ENCODE measurements around the gene CCDC182.

The CCDC182 gene

GRCh38 chr17:57755480-57756070 is 10.5 kb upstream of the CCDC182 start:
- ATAC-seq, result no peak

GRCh38 chr17:57752031-57752905 is 7.2 kb upstream of the CCDC182 start:
- ATAC-seq, result no peak

DNA sequence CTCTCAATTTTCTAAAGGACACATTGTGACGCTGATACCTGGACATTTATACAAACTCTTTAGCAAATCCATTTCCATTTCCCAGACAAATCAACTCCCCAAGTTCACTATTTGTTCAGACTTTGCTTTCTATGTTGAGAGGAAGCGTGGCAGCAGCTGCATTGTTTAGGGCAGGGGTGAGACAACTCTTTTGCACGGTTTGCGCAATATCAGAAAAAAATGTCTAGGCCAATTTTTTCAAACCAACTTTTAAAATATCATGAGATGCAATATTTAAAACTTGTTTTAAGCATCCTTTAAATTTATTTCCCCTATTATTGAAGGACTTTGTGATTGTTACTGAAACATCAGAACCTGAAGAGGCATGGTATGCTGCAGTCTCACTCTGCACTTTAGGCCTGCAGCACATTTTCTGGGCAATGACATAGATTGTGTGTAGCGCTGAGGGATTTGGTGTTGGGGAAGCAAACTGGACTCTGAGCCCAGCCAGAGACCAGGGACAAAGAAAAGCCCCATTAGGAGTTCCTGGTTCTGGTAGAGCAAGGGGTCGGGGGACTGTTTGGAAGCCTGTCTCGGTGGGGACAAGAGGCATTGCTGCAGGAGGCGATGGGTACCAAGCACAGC is 6.4 kb upstream of the CCDC182 start:
- no peak for ATAC-seq

GRCh38 chr17:57750895-57751294 is 5.8 kb upstream of the CCDC182 start:
- no peak for ATAC-seq

- no peak for ATAC-seq
These were observed 5.2 kb upstream of the CCDC182 start for GRCh38 chr17:57750109-57750871.

DNA sequence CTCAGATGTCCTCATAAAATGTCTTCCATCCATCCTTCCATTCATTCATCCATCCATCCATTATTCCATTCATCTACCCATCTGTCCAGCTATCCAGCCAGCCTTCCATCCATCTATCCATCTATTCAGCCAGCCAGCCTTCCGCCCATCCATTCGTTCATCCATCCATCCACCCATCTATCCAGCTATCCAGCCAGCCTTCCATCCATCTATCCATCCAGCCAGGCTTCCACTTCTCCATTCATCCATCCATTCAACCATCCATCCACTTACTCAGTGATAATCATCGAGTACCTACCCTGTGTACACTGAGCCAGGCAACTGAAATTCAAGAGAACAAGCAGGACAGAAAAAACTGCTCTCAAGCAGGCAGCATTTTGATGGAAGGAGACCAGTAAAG is 4.6 kb upstream of the CCDC182 start:
- no peak for ATAC-seq

GRCh38 chr17:57747221-57748017 is 2.3 kb upstream of the CCDC182 start:
- peak in 1 of 2 donors; percentile 71 for ATAC-seq

DNA sequence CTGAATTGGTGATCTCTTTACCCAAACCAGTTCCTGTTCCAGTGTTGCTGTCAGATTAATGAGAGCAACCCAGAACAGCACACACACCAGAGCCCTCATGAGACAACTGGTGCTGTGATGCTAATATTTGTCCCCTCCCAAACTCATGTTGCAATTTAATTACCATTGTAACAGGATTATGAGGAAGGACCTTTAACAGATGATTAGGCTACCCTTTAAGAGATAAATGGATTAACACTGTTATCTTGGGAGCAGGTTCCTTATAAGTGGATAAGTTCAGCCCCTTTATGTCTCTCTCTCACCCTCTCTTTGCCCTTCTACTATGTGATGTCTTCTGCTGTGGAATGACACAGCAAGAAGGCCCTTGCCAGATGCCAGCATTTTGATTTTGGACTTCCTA is 1.1 kb upstream of the CCDC182 start:
- ATAC-seq, result no peak

DNA sequence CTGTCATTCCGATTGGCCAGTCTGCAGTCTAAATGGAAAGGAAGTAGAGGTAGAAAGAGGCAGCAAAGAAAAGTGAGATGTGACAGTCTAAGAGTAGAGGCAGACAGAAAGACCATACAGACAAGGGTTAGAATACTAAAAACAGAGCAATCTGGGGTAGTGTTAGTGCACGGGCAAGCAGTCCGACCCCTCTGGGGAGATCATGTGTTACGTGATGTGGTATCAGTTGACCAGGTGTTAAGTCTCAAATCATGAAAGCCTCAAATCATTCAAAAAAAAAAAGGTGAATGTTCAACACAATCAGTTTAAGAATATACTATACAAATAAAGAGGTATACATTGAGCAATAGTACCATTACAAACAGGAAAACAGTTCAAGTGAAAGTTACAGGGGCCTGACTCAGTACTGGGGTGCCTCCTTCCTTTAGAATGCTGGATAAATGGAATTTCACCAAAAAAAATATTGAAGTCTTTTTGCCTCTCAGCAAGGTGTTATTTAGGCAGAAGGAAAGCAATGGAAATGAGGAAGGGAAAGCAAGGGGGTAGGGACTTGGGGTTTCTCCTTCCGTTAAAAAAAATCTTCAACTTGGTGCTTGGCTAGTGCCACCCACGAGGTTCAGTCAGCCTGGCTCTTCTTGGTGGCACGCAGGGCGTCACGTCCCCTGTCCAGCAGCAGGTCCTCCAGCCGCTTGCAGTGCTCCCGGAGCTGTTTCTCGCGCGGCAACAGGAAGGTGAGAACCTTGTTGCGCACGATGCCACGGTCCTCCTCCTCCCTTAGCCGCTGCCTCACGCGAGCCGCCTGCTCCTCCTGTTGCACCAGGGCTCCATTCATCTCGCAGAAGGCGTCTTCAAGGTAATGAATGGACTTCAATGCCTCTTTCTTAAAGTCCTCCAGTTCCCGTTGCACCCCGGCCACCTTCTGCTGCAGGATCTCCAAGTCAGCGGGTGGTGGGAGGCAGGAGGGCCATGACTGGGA is 616 bp downstream of the CCDC182 start:
- no peak for ATAC-seq

GRCh38 chr17:57740235-57740528 is 4.9 kb downstream of the CCDC182 start:
- no peak for ATAC-seq

DNA sequence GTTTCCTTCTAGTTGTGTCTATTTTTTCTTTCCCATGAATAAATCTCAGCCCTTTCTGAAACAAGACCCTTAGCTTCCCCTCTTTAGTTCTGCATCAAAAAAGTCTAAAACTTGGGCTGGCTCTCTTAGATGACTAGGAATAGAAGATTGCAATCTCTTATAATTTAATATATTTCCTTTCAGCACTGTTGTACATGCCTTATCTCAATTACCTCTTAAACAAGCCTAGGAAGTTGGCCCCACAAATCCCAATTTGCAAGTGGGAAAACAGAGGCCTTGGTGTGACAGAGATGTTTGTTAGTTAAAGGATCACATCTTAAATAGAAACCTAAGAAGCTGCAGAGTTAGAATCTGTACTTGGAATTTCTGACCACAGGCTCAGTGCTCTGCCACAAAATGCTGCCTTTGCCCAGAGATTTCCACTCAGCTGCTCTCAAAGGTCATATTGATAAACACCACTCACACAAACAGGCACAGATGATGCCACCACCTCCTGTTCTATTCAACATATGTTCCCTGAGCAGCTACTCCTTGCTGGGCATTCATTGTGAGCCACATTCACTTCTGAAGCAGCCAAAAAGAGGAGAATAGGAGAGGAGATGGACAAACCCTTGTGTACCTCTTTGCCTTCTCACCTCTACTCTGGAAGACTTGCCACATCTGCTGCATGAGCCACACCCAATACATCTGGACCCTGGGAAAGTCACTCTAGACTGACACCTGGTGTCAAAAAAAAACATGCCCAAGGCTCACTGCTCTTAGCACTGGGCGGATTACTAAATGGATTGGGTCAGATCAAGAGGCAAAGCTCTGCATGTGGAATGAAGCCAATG is 5.5 kb downstream of the CCDC182 start:
- ATAC-seq, result peak; percentile 41 to 45

- ATAC-seq, result no peak
These were observed 7.6 kb downstream of the CCDC182 start for GRCh38 chr17:57737450-57737849.

- ATAC-seq, result no peak
These were observed 9.4 kb downstream of the CCDC182 start for GRCh38 chr17:57735707-57736106.

DNA sequence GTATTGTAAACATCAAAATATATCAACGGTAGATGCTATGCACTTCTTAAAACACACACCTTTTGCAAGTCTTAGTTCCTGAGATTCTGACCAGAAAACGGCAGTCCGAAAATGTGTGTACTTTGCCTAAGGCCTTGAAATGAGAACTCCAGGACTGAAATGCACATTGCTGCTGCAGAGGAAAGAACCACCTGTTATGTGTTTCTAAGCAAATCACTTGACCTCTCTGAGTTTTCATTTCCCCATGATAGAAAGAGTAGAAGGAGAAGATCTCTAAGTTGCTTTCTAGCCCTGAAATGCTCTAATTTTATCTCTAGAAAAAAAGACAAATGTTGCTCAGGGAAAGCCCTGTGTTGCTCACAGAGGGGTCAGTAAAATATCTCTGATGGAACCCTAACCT is 9.9 kb downstream of the CCDC182 start:
- no peak for ATAC-seq

DNA sequence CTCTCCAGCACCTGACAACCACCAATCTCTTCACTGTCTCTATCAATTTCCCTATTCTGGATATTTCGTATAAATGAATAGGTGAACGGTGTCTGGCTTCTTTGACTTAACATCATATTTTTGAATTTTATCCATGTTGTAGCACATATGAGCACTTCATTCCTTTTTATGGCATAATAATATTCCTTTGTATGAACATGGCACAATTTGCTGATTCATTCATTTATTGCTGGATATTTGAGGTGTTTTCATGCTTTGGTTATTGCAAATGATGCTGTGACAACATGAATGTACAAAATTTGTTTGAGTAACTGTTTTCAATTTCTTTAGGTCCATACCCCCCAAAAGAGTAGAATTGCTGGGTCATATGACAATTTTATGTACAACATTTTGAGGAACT is 12.0 kb downstream of the CCDC182 start:
- no peak for ATAC-seq

GRCh38 chr17:57732062-57732461 is 13.0 kb downstream of the CCDC182 start:
- ATAC-seq, result no peak

DNA sequence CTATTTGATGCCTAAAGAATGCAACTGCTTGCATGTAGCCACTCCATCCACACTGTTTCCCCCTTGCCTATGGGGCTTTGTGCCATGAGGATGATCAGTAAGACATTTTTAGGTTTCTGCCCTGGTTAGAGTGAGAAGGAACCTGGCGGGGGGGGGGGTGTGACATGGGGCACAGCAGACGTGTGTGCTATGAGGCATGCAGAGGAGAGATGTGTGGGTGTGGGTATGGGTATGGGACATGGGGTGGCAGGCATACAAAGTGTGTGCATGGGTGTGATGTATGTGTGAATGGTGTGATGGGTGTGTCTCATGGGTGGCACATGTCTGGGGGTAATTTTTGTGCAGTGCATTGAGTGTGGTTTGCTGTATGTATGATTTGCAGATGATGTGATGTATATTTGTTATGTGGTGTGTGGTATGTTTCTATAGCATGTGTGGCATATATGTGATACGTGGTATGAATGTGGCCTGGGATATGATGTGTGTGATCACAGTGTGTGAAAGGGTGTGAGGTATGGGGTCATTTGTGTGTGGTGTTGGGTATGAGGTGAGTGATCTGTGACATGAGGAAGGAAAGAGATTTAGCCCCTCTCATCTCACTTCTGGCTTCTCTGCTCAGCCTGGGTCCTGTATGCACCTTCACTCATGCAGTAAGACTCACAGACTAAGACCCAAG is 14.9 kb downstream of the CCDC182 start:
- no peak for ATAC-seq

DNA sequence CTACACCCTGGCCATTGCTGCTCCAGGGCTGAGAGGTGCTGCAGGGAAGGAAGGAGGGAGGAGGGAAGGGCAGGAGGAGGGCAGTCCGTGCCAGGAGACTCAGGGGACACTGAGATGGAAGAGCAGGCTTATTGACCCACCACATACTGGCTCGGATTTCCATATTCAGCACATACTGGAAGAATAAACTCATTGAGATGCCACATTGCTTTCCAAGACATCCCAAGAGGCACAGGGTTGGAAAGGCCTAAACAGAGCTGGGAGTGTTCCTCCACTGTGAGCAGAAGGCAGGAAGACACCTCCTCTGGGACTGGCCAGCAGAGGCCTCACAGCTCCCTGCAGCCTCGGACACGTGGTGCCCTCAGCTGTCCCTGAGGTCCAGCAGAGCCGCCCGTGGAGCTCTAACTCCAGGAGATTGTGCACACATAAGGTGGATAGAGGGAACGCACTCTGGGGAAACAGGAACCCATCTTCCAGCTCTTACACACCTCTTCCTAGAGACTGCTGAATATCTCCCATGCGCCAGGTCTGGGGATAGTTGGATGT is 17.4 kb downstream of the CCDC182 start:
- no peak for ATAC-seq

DNA sequence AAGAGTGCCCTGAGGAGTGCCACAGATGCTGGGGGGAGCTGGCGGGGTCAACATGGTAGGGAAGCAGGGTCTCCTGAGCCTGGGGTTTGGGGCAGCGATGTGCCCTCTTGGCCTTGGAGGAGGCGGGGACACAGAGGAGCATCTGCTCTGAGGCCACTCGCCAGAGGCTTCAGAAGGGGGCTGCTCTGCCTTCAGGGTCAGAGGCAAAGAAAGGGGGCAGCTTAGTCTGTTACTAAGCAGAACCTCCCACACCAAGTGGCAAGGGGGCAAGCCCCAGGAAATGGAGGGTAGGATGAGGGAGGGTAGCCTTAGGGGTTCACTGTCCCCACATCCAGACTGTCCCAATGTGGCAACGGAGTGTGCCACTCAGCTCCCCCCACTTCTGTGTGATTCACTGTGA is 18.3 kb downstream of the CCDC182 start:
- no peak for ATAC-seq
